Measurements from ENCODE around the gene TAOK3. TPM values are rescaled to one million over a fixed set of nuclear protein-coding genes. Genes with fewer than 3 reads are reported as not detected.

Gene TAOK3
- total and polyA plus RNA-seq, 2 donors (not counting 3 experiments of a cell fraction or from before 2014, with no cell fraction given), result 11.3 to 23.1 TPM

DNA sequence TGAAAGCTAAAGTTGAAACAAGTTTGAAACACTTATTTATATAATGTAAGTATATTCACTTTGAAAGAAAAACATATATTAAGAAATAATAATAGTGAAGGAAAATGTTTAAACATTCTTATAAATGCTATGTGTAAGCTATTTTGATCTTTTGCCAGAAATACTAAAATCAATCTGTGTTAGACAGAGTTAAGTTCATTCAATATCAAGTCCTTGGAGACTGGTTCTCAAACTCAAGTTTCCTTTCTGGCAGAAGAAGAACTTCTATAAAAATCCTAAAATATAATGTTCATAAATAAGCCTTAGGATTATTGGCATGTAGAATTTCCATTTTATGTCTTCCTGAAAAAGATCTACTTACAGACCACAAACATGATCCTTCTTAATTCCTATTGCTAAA is 45.3 kb downstream of the TAOK3 start:
- Histone ChIP-seq H3K27me3 (ENCODE audit: control insufficient read depth in 2 of 2, insufficient read depth in 2 of 2, low read length in 2 of 2) (no peaks in the 10 kb centered on the region), H2AFZ (ENCODE audit: low read depth, low read length) (no peak overlapping the region), H3K4me3 (replicated peaks in 1 of 3; ENCODE audit: insufficient read depth in 1 of 3, low read depth in 1 of 3, low read length in 3 of 3) (no peak overlapping the region), H3K79me2 (ENCODE audit: control insufficient read depth, insufficient read depth, low read length) (peaks cover 22% of the 10 kb centered on the region), H3K9ac (replicated peaks; ENCODE audit: extremely low read depth, insufficient read depth, low read length) (no peak overlapping the region), H3K4me1 (ENCODE audit: control insufficient read depth, extremely low read depth, insufficient read depth, low read length) (peaks cover 18% of the 10 kb centered on the region), H3K9me3 (replicated peaks; ENCODE audit: control insufficient read depth, insufficient read depth, low read length) (no peaks in the 10 kb centered on the region), H4K20me1 (replicated peaks; ENCODE audit: control insufficient read depth, extremely low read depth, insufficient read depth, low read length) (no peaks in the 10 kb centered on the region), H3K36me3 (ENCODE audit: control insufficient read depth in 2 of 2, extremely low read depth in 1 of 2, insufficient read depth in 2 of 2, low read length in 2 of 2) (no peaks in the 10 kb centered on the region), H3K27ac (ENCODE audit: insufficient read depth, low read depth, low read length) (no peak overlapping the region), H3K9me1 (replicated peaks; ENCODE audit: control insufficient read depth, extremely low read depth, insufficient read depth, low read length) (no peaks in the 10 kb centered on the region), H3K4me2 (ENCODE audit: insufficient read depth, low read length) (no peak overlapping the region)
- no peak for DNase-seq (ENCODE audit: low read depth, low spot score)
- TF ChIP-seq, protein P1, sequence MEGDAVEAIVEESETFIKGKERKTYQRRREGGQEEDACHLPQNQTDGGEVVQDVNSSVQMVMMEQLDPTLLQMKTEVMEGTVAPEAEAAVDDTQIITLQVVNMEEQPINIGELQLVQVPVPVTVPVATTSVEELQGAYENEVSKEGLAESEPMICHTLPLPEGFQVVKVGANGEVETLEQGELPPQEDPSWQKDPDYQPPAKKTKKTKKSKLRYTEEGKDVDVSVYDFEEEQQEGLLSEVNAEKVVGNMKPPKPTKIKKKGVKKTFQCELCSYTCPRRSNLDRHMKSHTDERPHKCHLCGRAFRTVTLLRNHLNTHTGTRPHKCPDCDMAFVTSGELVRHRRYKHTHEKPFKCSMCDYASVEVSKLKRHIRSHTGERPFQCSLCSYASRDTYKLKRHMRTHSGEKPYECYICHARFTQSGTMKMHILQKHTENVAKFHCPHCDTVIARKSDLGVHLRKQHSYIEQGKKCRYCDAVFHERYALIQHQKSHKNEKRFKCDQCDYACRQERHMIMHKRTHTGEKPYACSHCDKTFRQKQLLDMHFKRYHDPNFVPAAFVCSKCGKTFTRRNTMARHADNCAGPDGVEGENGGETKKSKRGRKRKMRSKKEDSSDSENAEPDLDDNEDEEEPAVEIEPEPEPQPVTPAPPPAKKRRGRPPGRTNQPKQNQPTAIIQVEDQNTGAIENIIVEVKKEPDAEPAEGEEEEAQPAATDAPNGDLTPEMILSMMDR (IDR thresholded peaks at IDR 0.05; ENCODE audit: extremely low read depth in 1 of 2, insufficient read depth in 1 of 2, low read depth in 1 of 2, low read length in 2 of 2), result no peak
- TF ChIP-seq GATA2 (IDR thresholded peaks at IDR 0.05; ENCODE audit: insufficient read depth, insufficient read length, low read depth, low read length), result no peak
- TF ChIP-seq, protein P2, sequence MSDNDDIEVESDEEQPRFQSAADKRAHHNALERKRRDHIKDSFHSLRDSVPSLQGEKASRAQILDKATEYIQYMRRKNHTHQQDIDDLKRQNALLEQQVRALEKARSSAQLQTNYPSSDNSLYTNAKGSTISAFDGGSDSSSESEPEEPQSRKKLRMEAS (IDR thresholded peaks at IDR 0.05; ENCODE audit: insufficient read depth, insufficient read length), result no peak
- no peak for TF ChIP-seq JUN (IDR thresholded peaks at IDR 0.05; ENCODE audit: borderline replicate concordance, insufficient read depth, insufficient read length, low read depth)
- no peak for TF ChIP-seq MYC (IDR thresholded peaks at IDR 0.05; ENCODE audit: low read depth, low read length)
- no peak for TF ChIP-seq POLR2AphosphoS5 (IDR thresholded peaks at IDR 0.05; ENCODE audit: insufficient read depth, low read depth, low read length)
- no peak for TF ChIP-seq POLR2A (IDR thresholded peaks at IDR 0.05; ENCODE audit: low read depth, low read length)
- TF ChIP-seq EZH2 (IDR thresholded peaks at IDR 0.05; ENCODE audit: borderline replicate concordance, low read depth, low read length, severe bottlenecking), result no peak
- TF ChIP-seq FOS (IDR thresholded peaks at IDR 0.05; ENCODE audit: borderline replicate concordance, insufficient read depth, low read length), result no peak
- ChIA-PET POLR2A (no interaction called here), CTCF (interaction anchor here (1.2 kb wide), 1 partner anchor 15 kb away, joined by 3 read pairs; no protein-coding TSS in a partner anchor)
- intact Hi-C loops (cut with micrococcal nuclease) (no loop called here), dilution Hi-C loops (cut with MboI; ENCODE audit: extremely low pct_ligation_motif_present, low sequenced_read_pairs) (no loop called here)
- FAIRE-seq, result no peak
- BruUV-seq (replicated peaks), result no TSS peak

Measured in endothelial cell of umbilical vein (primary cell).